ENCODE results near the gene PTPRT.

PTPRT gene

DNA sequence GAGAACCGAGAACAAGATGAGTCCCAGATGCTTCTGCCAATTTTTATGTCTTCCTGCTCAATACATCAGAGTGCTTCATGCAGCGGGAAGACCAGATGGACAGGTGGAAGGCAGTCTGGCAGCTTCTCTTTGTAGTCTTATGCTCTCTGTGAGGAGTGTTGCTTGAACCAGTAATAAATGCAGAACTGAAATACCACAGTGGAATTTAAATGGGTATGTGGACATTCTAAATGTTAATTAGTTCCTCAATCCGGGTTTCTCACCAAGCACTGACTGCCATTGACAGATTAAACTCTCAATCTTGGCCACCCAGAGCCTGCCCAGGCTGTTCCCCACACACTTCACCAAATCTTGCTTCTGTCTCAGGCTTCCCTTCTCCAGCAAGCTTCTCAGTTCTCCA, 876.0 kb downstream of the PTPRT start:
- in situ Hi-C loops (cut with MboI; ENCODE audit: low sequenced_read_pairs, unreplicated experiment): no loop called here
- TF ChIP-seq, protein P1, sequence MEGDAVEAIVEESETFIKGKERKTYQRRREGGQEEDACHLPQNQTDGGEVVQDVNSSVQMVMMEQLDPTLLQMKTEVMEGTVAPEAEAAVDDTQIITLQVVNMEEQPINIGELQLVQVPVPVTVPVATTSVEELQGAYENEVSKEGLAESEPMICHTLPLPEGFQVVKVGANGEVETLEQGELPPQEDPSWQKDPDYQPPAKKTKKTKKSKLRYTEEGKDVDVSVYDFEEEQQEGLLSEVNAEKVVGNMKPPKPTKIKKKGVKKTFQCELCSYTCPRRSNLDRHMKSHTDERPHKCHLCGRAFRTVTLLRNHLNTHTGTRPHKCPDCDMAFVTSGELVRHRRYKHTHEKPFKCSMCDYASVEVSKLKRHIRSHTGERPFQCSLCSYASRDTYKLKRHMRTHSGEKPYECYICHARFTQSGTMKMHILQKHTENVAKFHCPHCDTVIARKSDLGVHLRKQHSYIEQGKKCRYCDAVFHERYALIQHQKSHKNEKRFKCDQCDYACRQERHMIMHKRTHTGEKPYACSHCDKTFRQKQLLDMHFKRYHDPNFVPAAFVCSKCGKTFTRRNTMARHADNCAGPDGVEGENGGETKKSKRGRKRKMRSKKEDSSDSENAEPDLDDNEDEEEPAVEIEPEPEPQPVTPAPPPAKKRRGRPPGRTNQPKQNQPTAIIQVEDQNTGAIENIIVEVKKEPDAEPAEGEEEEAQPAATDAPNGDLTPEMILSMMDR (IDR thresholded peaks at IDR 0.05; ENCODE audit: borderline replicate concordance, control extremely low read depth, extremely low read depth, insufficient read depth, missing control alignments): no peak
- DNase-seq (ENCODE audit: low spot score): no peak

DNA sequence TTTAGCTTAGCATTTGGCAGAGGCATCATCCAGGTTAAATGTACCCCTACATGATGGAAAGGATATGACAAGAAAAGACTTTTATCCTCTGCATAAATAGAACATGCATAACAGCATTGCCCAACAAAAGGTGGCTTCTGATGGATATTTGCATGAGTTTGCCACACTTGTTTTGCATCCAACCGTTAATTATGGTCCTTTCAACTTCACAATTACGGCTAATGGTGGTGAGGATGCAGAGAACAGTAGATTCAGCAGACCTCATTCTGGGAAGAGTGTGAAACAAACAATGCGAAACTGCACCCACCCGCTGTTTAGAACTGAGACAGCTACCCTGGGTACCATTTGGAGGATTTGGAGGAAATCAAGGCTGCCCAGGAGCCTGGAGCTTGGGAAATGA, 880.7 kb downstream of the PTPRT start:
- TF ChIP-seq, protein P1 (IDR thresholded peaks at IDR 0.05; ENCODE audit: borderline replicate concordance, control extremely low read depth, extremely low read depth, insufficient read depth, missing control alignments): no peak
- DNase-seq (ENCODE audit: low spot score): no peak
- in situ Hi-C loops (cut with MboI; ENCODE audit: low sequenced_read_pairs, unreplicated experiment): no loop called here

DNA sequence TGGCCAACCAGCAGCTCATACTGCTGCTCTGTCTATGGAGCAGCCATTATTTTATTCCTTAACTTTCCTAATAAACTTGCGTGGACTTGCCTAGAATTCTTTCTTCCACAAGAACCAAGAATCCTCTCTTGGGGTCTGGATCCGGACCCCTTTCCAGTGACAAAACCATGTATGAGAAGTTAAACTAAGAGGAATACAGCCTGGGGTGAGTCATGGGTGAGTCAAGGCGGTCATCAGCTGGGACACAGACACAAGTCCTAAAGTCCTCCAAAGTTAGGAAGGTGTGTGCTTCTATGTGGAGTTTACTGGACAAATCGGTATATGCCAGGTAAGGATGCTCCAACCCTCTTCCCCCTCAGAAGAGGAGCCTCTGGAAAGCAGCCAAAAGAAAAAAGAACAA, 881.5 kb downstream of the PTPRT start:
- DNase-seq (ENCODE audit: low spot score): no peak
- in situ Hi-C loops (cut with MboI; ENCODE audit: low sequenced_read_pairs, unreplicated experiment): no loop called here
- TF ChIP-seq, protein P1 (IDR thresholded peaks at IDR 0.05; ENCODE audit: borderline replicate concordance, control extremely low read depth, extremely low read depth, insufficient read depth, missing control alignments): no peak

DNA sequence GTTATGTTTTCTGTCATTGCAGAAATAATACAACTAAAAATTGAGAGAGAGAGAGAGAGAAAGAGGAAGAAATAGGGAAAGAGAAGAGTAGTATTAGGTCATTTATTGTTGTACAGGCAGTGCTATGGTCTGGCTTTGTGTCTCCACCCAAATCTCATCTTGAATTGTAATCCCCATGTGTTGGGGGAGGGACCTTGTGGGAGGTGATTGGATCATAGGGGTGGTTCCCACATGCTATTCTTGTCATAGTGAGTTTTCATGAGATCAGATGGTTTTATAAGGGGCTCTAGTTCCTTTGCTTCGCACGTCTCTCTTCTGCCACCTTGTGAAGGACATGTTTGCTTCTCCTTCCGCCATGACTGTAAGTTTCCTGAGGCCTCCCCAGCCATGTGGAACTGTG, 894.1 kb downstream of the PTPRT start:
- TF ChIP-seq, protein P1 (IDR thresholded peaks at IDR 0.05; ENCODE audit: borderline replicate concordance, control extremely low read depth, extremely low read depth, insufficient read depth, missing control alignments): no peak
- in situ Hi-C loops (cut with MboI; ENCODE audit: low sequenced_read_pairs, unreplicated experiment): no loop called here
- DNase-seq (ENCODE audit: low spot score): no peak

GRCh38 chr20:42294976-42295375, 894.7 kb downstream of the PTPRT start:
- in situ Hi-C loops (cut with MboI; ENCODE audit: low sequenced_read_pairs, unreplicated experiment): no loop called here
- no peak for DNase-seq (ENCODE audit: low spot score)
- TF ChIP-seq, protein P1 (IDR thresholded peaks at IDR 0.05; ENCODE audit: borderline replicate concordance, control extremely low read depth, extremely low read depth, insufficient read depth, missing control alignments): no peak

DNA sequence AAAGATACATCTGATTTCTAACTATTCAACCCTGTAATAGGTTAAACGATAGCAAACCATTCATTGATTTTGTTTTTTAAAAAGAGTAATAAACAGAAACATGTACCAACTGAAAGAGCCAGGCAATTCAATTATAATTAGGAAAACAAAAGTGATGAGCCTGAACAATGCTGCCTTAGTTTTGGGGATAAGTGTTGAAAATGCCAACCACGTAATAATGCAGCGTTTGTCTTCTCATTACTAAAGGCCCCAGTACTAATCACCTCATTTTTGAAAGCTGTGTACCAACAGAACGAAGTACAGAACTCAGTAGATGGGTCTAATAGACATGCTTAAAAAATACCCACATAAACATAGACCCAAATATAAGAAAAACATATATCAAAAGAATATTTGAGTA, 907.9 kb downstream of the PTPRT start:
- TF ChIP-seq, protein P1 (IDR thresholded peaks at IDR 0.05; ENCODE audit: borderline replicate concordance, control extremely low read depth, extremely low read depth, insufficient read depth, missing control alignments): no peak
- no peak for DNase-seq (ENCODE audit: low spot score)
- in situ Hi-C loops (cut with MboI; ENCODE audit: low sequenced_read_pairs, unreplicated experiment): no loop called here

All from GM13976 (cell line).